Peyer's patch (tissue), 4 donors: ENCODE results near the gene GLMN. TPM values are rescaled to one million over a fixed set of nuclear protein-coding genes. Genes with fewer than 3 reads are reported as not detected.
"Not testable (repeated sequence)": the region's sequence is repeated elsewhere in the genome, so short reads cannot be mapped to it uniquely, and the experiment has no call there.

Experiments used
- DNase-seq, 3 donors: peaks; one replicate each; pipeline ENCODE4 v3.0.0-alpha.2; 2017 to 2019
- H3K27ac ChIP-seq, 4 donors: fragments of 200-600 bp; sonication (generic); one replicate each; pipeline ENCODE4 v1.5.1; 2016 to 2019
- H3K27me3 ChIP-seq, 2 donors: fragments of 200-600 bp; sonication (generic); one replicate each; pipeline ENCODE4 v1.5.1; 2019
- H3K36me3 ChIP-seq, 3 donors: fragments of 200-600 bp; sonication (generic); one replicate each; pipeline ENCODE4 v1.5.1; 2016 to 2019
- H3K4me1 ChIP-seq, 4 donors: fragments of 200-600 bp; sonication (generic); one replicate each; pipeline ENCODE4 v1.5.1; 2016 to 2019
- H3K4me3 ChIP-seq, 4 donors: fragments of 200-600 bp; sonication (generic); 1 replicate in 3 of 4; 2 replicates in 1 of 4; pipeline ENCODE4 v1.5.1; 2016 to 2019; ENCODE audit warnings: mild to moderate bottlenecking in 1 of 4
- H3K9me3 ChIP-seq, 4 donors: fragments of 200-600 bp; sonication (generic); one replicate each; pipeline ENCODE4 v1.5.1; 2016 to 2019; ENCODE audit warnings: mild to moderate bottlenecking in 1 of 4
- CTCF ChIP-seq, 6 experiments: fragments of 450-650 bp in 4 of 6; fragments of 200-600 bp in 2 of 6; sonication (generic) in 1 of 6; IDR thresholded peaks; one replicate each; pipeline ENCODE4 v1.5.1; 2017 to 2019; ENCODE audit warnings: antibody characterized with exemption in 6 of 6, mild to moderate bottlenecking in 3 of 6, moderate library complexity in 1 of 6
- POLR2A ChIP-seq, 2 donors: fragments of 450-650 bp; IDR thresholded peaks; one replicate each; pipeline ENCODE4 v1.5.1; 2017; ENCODE audit warnings: antibody characterized with exemption in 2 of 2, mild to moderate bottlenecking in 2 of 2, moderate library complexity in 2 of 2
- total RNA-seq, 4 donors: library from RNA; depleted of rRNA; stranded (reverse); fragments of >200 nt; gene quantifications; one replicate each; pipeline ENCODE4 v1.1.0, GENCODE V29; 2016

GLMN gene
- total RNA-seq, 4 donors from 2014 or later, result 1.1 to 19.8 (median 3.8) TPM

DNA sequence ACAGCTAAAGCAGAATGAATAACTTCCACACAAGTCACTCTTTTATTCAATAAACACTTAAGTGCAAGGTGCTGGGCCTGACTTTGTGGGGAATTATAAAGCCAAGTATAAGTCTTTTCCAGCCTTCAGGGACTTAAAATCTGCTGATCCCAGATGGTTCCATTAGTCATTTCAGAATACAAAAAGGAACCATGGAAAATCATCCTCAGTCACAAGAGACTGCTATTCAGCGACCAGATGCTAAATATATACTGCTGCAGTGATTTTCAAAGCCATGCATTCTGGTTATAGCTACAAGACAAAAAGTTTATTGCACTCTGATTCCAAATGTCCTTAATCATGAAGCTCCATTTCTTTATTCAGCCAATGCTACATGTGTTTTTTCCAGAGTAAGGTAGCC, 25.7 kb downstream of the GLMN start:
- Histone ChIP-seq H3K9me3 (no peaks in the 10 kb centered on the region), H3K36me3 (peaks cover 0 to 23% (median 0%) of the 10 kb centered on the region in 3 donors), H3K4me1 (no peaks in the 10 kb centered on the region), H3K27me3 (no peaks in the 10 kb centered on the region), H3K4me3 (no peak overlapping the region), H3K27ac (no peak overlapping the region)
- no peak for DNase-seq
- no peak for TF ChIP-seq POLR2A (IDR thresholded peaks at IDR 0.05)
- TF ChIP-seq CTCF (IDR thresholded peaks at IDR 0.05), result no peak

- no peaks in the 10 kb centered on the region for H3K27me3 ChIP-seq
- H3K4me3 ChIP-seq, result no peak overlapping the region
- no peak overlapping the region for H3K27ac ChIP-seq
- H3K4me1 ChIP-seq, result no peaks in the 10 kb centered on the region
- H3K36me3 ChIP-seq, result peaks cover 0 to 50% (median 0%) of the 10 kb centered on the region in 3 donors
- H3K9me3 ChIP-seq, result no peaks in the 10 kb centered on the region
- no peak for TF ChIP-seq CTCF (IDR thresholded peaks at IDR 0.05)
- no peak for TF ChIP-seq POLR2A (IDR thresholded peaks at IDR 0.05)
- DNase-seq, result no peak
Observed at GRCh38 chr1:92262516-92262915, 36.3 kb downstream of the GLMN start.

GRCh38 chr1:92259350-92259749, 39.4 kb downstream of the GLMN start:
- TF ChIP-seq POLR2A (IDR thresholded peaks at IDR 0.05), result no peak
- TF ChIP-seq CTCF (IDR thresholded peaks at IDR 0.05), result no peak
- no peaks in the 10 kb centered on the region for H3K4me1 ChIP-seq
- no peak overlapping the region for H3K27ac ChIP-seq
- no peaks in the 10 kb centered on the region for H3K9me3 ChIP-seq
- H3K4me3 ChIP-seq, result no peak overlapping the region
- peaks cover 0 to 59% (median 0%) of the 10 kb centered on the region in 3 donors for H3K36me3 ChIP-seq
- H3K27me3 ChIP-seq, result no peaks in the 10 kb centered on the region
- DNase-seq, result no peak

DNA sequence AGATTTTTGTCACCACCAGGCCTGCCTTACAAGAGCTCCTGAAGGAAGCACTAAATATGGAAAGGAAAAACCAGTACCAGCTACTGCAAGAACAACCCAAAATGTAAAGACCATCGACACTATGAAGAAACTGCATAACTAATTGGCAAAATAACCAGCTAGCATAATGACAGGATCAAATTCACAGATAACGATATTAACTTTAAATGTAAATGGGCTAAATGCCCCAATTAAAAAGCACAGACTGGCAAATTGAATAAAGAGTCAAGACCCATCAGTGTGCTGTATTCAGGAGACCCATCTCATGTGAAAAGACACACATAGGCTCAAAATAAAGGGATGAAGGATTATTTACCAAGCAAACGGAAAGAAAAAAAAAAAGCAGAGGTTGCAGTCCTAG, 44.1 kb downstream of the GLMN start:
- not testable (repeated sequence) for H3K27ac ChIP-seq, H3K9me3 ChIP-seq, H3K4me3 ChIP-seq, H3K27me3 ChIP-seq, H3K4me1 ChIP-seq, DNase-seq
- H3K36me3 ChIP-seq, result peaks cover 0 to 37% (median 0%) of the 10 kb centered on the region in 3 donors

DNA sequence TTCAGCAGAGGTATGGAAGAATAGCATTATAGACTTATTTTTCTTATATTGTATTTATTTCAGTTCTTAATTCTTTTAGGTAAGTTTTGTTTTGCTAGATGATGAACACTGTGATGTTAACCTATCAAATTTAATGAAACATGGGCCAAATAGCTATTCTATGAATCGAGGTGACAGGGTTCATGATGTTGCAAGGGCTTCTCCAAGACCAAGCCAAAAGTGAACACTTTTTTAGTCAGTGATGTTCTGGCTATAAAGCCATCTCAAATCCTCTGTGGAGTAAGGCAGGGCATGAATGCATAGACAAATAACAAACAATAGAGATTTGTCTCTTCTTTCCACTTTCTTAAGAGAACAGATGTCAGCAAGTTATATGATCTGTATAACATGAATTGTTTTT, 54.4 kb downstream of the GLMN start:
- Histone ChIP-seq H3K4me3 (no peak overlapping the region), H3K27ac (no peak overlapping the region), H3K9me3 (no peaks in the 10 kb centered on the region), H3K36me3 (no peaks in the 10 kb centered on the region), H3K27me3 (no peaks in the 10 kb centered on the region), H3K4me1 (no peaks in the 10 kb centered on the region)
- no peak for TF ChIP-seq CTCF (IDR thresholded peaks at IDR 0.05)
- TF ChIP-seq POLR2A (IDR thresholded peaks at IDR 0.05), result no peak
- no peak for DNase-seq

DNA sequence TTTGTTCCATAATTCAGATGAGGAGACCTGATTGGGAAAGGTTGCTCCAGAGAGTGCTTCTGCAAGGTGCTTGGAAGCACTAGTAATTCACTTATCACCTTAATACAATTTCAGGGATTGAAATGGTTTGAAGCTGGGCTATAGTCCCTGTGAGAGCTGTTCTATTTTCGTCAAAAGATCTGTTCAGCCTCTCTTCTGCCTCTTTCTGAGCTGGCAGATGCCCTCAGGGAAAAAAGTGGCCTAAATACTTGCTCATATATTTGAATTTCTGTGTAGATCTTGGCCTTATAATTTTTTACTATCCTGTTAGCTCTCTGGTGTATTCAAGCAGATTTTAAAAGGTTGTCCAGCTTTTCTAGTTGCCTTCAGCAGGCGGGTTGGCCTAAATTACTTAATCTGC, 58.8 kb downstream of the GLMN start:
- H3K27ac ChIP-seq, result no peak overlapping the region
- no peak for DNase-seq
- TF ChIP-seq CTCF (IDR thresholded peaks at IDR 0.05) (no peak), POLR2A (IDR thresholded peaks at IDR 0.05) (no peak)
- no peak overlapping the region for H3K4me3 ChIP-seq
- no peaks in the 10 kb centered on the region for H3K27me3 ChIP-seq
- H3K9me3 ChIP-seq, result no peaks in the 10 kb centered on the region
- H3K4me1 ChIP-seq, result no peaks in the 10 kb centered on the region
- H3K36me3 ChIP-seq, result no peaks in the 10 kb centered on the region
